Gastroesophageal sphincter (tissue), 4 donors: Measurements from ENCODE around the gene SLC40A1. TPM values are rescaled to one million over a fixed set of nuclear protein-coding genes. Genes with fewer than 3 reads are reported as not detected.
A peak's percentile ranks its signal among the peaks of the same experiment; 100 is the strongest.

Experiments
- ATAC-seq: fragments of 150-250 bp; one replicate; pipeline ENCODE4 v1.9.1; 2016; ENCODE audit warnings: mild to moderate bottlenecking, moderate library complexity
- H3K27ac ChIP-seq, 4 donors: fragments of 200-600 bp; sonication (generic) in 3 of 4; 1 replicate in 3 of 4; 2 replicates in 1 of 4; pipeline ENCODE4 v1.5.1; 2016 to 2019
- H3K27me3 ChIP-seq: fragments of 200-600 bp; sonication (generic); one replicate; pipeline ENCODE4 v1.5.1; 2019
- H3K36me3 ChIP-seq, 2 donors: fragments of 200-600 bp; sonication (generic); one replicate each; pipeline ENCODE4 v1.5.1; 2019; ENCODE audit warnings: control low read depth in 1 of 2
- H3K4me1 ChIP-seq, 3 donors: fragments of 200-600 bp; sonication (generic); 1 replicate in 2 of 3; 2 replicates in 1 of 3; pipeline ENCODE4 v1.5.1; 2016 to 2019; ENCODE audit warnings: control low read depth in 2 of 3
- H3K4me3 ChIP-seq, 2 donors: fragments of 200-600 bp; sonication (generic); one replicate each; pipeline ENCODE4 v1.5.1; 2019; ENCODE audit warnings: mild to moderate bottlenecking in 1 of 2, moderate library complexity in 1 of 2
- H3K9me3 ChIP-seq, 3 donors: fragments of 200-600 bp; sonication (generic); one replicate each; pipeline ENCODE4 v1.5.1; 2017 to 2019; ENCODE audit warnings: control low read depth in 2 of 3
- EP300 ChIP-seq: sonication (generic); formaldehyde crosslinking; IDR thresholded peaks from one replicate; pipeline ENCODE4 v1.6.1; 2017; ENCODE audit warnings: antibody characterized with exemption, mild to moderate bottlenecking
- POLR2A ChIP-seq, 2 donors: fragments of 450-650 bp; IDR thresholded peaks; one replicate each; pipeline ENCODE4 v1.6.1; 2017; ENCODE audit warnings: antibody characterized with exemption in 2 of 2, mild to moderate bottlenecking in 2 of 2, moderate library complexity in 1 of 2
- POLR2AphosphoS5 ChIP-seq: sonication (generic); formaldehyde crosslinking; IDR thresholded peaks from one replicate; pipeline ENCODE4 v1.6.1; 2017; ENCODE audit warnings: antibody characterized with exemption
- WGBS, 2 donors: methylation state at CpG; one replicate each; pipeline ENCODE4 v1.1.5; 2018; ENCODE audit warnings: low coverage in 1 of 2; 5-methylcytosine and 5-hydroxymethylcytosine counted together
- total RNA-seq, 4 donors: library from RNA; depleted of rRNA; stranded (reverse); fragments of >200 nt; gene quantifications; one replicate each; pipeline ENCODE4 v1.1.0, GENCODE V29; 2016
- TF ChIP-seq, protein P1 (sequence below), 4 experiments: fragments of 200-600 bp in 2 of 4; fragments of 450-650 bp in 2 of 4; sonication (generic) in 1 of 4; IDR thresholded peaks; one replicate each; pipeline ENCODE4 v1.5.1; 2017 to 2019; ENCODE audit warnings: antibody characterized with exemption in 4 of 4, mild to moderate bottlenecking in 2 of 4, moderate library complexity in 2 of 4

SLC40A1 gene
- total RNA-seq, 4 donors from 2014 or later, result 32.1 to 96.3 (median 57.2) TPM

DNA sequence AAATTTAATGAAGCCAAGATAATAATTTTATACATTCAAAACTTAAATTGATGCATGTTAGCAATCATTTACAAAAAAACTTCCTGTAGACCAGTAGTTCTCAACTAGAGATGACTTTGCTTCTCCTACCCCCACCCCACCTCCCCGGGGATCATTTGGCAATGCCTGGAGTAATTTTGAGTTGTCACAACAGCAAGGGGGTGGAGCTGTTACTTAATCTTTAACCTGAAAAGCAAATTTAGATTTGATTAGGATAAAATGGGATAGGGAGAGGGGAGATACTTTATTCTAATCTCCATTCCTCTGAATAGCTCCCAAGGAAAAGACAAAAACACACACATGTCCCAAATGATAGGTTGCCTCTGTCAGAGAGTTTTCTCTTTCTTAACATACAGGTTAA, 4.2 kb downstream of the SLC40A1 start:
- TF ChIP-seq POLR2A (IDR thresholded peaks at IDR 0.05), result no peak
- TF ChIP-seq POLR2AphosphoS5, result no peak
- no peak for TF ChIP-seq EP300
- TF ChIP-seq, protein P1, sequence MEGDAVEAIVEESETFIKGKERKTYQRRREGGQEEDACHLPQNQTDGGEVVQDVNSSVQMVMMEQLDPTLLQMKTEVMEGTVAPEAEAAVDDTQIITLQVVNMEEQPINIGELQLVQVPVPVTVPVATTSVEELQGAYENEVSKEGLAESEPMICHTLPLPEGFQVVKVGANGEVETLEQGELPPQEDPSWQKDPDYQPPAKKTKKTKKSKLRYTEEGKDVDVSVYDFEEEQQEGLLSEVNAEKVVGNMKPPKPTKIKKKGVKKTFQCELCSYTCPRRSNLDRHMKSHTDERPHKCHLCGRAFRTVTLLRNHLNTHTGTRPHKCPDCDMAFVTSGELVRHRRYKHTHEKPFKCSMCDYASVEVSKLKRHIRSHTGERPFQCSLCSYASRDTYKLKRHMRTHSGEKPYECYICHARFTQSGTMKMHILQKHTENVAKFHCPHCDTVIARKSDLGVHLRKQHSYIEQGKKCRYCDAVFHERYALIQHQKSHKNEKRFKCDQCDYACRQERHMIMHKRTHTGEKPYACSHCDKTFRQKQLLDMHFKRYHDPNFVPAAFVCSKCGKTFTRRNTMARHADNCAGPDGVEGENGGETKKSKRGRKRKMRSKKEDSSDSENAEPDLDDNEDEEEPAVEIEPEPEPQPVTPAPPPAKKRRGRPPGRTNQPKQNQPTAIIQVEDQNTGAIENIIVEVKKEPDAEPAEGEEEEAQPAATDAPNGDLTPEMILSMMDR (IDR thresholded peaks at IDR 0.05), result no peak
- Histone ChIP-seq H3K27ac (peak overlapping the region in 1 of 4 donors; percentile 52), H3K36me3 (peaks cover 3 to 39% of the 10 kb centered on the region in 2 donors), H3K4me1 (peaks cover 2 to 89% (median 9%) of the 10 kb centered on the region in 3 donors), H3K4me3 (peak overlapping the region in 1 of 2 donors; percentile 66), H3K27me3 (no peaks in the 10 kb centered on the region), H3K9me3 (no peaks in the 10 kb centered on the region)
- ATAC-seq, result no peak
- 57% methylated on average over 1 of the region's 1 CpG; no CpG with 5 or more reads in 1 of the 2 donors for WGBS, 2 donors

DNA sequence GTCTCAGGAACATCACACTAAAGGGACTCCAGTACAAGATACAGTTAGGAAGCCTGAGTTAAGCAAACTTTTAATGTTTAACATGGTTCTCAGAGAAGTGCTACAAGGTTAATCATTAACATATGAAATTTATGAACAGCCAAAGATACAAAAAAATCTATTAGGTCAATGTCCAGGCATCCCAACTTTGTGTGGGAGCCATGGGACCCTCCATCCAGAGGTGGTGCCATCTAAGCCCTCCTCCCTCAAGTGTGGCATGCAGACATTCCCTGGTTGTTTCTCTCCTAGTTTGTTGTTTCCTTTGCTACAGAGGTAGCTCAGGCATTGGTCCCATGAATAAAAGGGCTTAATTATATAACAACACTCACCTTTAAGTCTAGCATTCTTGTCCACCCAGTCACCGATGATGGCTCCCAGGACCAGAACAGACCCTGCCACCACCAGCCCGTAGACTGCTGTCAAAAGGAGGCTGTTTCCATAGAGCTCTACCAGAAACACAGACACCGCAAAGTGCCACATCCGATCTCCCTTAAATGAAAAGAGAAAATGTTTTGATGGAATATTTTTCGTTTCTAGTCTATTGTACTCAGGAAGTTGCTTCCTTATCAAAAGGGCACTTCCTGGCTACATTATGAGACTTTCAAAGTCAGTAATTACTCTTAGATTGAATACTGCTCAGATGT, 5.7 kb downstream of the SLC40A1 start:
- peak overlapping the region in 3 of 4 donors; percentile 24 to 52 (median 45) for H3K27ac ChIP-seq
- peaks cover 2 to 98% (median 9%) of the 10 kb centered on the region in 3 donors for H3K4me1 ChIP-seq
- TF ChIP-seq EP300 (no peak), POLR2A (IDR thresholded peaks at IDR 0.05) (no peak), POLR2AphosphoS5 (no peak)
- TF ChIP-seq, protein P1 (IDR thresholded peaks at IDR 0.05), result no peak
- H3K27me3 ChIP-seq, result no peaks in the 10 kb centered on the region
- no peaks in the 10 kb centered on the region for H3K9me3 ChIP-seq
- H3K4me3 ChIP-seq, result peak overlapping the region in 1 of 2 donors; percentile 24
- WGBS, 2 donors, result 65 to 83% methylated on average over 5 of the region's 5 CpGs
- peaks cover 3 to 52% of the 10 kb centered on the region in 2 donors for H3K36me3 ChIP-seq
- ATAC-seq, result no peak

DNA sequence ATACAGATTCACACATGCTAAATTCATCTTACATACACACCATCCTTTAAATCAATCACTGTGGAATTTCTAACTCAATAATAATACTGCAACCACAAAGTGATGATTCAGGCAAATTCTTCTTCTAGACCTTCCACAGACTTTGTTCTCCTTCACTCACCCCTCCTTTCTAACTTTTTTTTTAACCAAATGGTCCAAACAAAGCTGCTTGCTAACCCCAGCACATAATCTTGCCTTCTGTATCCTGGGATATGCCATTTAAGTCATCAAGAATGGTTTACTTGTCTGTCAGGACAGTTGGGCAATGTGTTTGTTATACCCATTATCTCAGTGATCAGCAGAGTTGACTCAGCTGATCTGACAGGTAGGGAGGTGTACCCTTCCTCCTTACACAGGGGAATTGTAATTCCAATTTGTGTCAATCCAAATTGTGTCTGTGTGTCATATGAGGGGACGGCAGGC, 10.0 kb downstream of the SLC40A1 start:
- Histone ChIP-seq H3K9me3 (no peaks in the 10 kb centered on the region), H3K27ac (peak overlapping the region in 2 of 4 donors; percentile 4 to 25), H3K4me1 (peaks cover 6 to 89% (median 12%) of the 10 kb centered on the region in 3 donors), H3K4me3 (no peak overlapping the region), H3K36me3 (peaks cover 3 to 80% of the 10 kb centered on the region in 2 donors), H3K27me3 (no peaks in the 10 kb centered on the region)
- no peak for ATAC-seq
- no peak for TF ChIP-seq POLR2A (IDR thresholded peaks at IDR 0.05)
- WGBS, 2 donors, result 89 to 100% methylated on average over 1 of the region's 1 CpG

DNA sequence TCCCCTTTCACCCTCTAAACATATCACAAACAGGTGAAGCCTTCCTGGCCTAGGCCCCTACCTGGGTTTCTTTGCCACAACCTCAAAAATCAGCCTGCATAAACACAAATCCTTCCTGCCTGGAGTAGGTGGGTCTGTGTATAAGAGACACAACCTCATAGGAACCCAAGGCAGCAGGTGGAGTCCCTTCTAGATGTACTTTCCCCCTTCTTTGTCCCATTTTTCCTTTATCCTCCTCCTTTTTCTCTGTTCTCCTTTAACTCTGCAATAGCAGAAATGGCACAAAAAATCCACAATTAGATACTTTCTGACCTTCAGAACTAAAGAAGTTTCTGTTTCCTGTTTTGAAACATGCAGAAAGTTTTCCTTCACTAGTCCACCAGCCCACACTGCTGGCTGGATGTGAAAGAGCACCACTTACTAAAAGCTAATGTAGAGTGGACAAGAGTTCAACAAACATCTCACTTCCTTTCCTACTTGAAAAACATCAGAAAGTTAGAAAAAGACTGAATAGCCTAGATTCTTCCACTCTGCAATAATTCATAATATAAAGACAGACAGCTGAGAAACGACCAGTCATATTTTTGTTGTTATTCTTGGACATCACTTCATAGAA, 11.2 kb downstream of the SLC40A1 start:
- no peak for ATAC-seq
- Histone ChIP-seq H3K27me3 (no peaks in the 10 kb centered on the region), H3K9me3 (no peaks in the 10 kb centered on the region), H3K4me3 (no peak overlapping the region), H3K36me3 (peaks cover 0 to 82% of the 10 kb centered on the region in 2 donors), H3K4me1 (peaks cover 6 to 77% (median 12%) of the 10 kb centered on the region in 3 donors), H3K27ac (peak overlapping the region; percentile 57 to 64 (median 60))
- TF ChIP-seq POLR2AphosphoS5 (peak; percentile 29), EP300 (no peak)
- TF ChIP-seq, protein P1 (IDR thresholded peaks at IDR 0.05), result peak in 2 of 4 experiments; percentile 42 to 44
- 0 to 17% methylated on average over 1 of the region's 1 CpG for WGBS, 2 donors

DNA sequence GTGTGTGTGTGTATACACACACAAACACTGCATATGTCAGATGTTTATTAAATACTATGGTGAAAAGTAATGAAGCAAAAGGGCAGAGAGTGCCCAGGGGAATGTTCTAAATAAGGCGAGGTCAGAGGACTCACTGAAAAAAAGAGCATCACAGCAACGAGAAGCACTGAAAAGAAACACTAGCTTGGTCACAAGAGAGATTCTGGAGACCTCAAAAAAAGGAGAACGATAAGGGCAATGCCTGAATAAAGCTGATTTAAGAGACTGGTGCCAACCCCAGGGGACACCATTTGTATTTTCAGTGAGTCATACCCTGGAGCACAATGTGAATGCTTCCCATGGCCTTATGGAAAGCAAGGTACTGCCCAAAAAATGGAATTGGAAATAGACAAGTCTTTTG, 14.5 kb downstream of the SLC40A1 start:
- Histone ChIP-seq H3K9me3 (no peaks in the 10 kb centered on the region), H3K27me3 (no peaks in the 10 kb centered on the region), H3K27ac (peak overlapping the region in 1 of 4 donors; percentile 20), H3K36me3 (peaks cover 9 to 74% of the 10 kb centered on the region in 2 donors), H3K4me1 (peaks cover 6 to 74% (median 12%) of the 10 kb centered on the region in 3 donors), H3K4me3 (no peak overlapping the region)
- no peak for TF ChIP-seq POLR2AphosphoS5
- no peak for TF ChIP-seq EP300
- TF ChIP-seq, protein P1 (IDR thresholded peaks at IDR 0.05), result no peak
- TF ChIP-seq POLR2A (IDR thresholded peaks at IDR 0.05), result no peak
- 42 to 44% methylated on average over 3 of the region's 3 CpGs for WGBS, 2 donors
- no peak for ATAC-seq
